AML-193 (cell line): Measurements from ENCODE around the gene CCDC88A.
A peak's percentile ranks its signal among the peaks of the same experiment; 100 is the strongest.
"Not testable (repeated sequence)": the region's sequence is repeated elsewhere in the genome, so short reads cannot be mapped to it uniquely, and the experiment has no call there.

Experiments
- DNase-seq, 2 experiments: peaks; one replicate each; lab custom pipeline; 2025; lab: John Stamatoyannopoulos, UW

CCDC88A gene

GRCh38 chr2:55419679-55420438, at the start of gene CCDC88A:
TSS of gene CCDC88A (minus strand) at chr2:55419856. CDS start at chr2:55419079, 777 bp downstream.
- DNase-seq = peak; percentile 81 to 89

- no peak for DNase-seq
Observed at GRCh38 chr2:55461679-55462078, 42.0 kb upstream of the CCDC88A start.

- no peak for DNase-seq
Observed at GRCh38 chr2:55460562-55460961, 40.9 kb upstream of the CCDC88A start.

GRCh38 chr2:55459714-55460274, 40.1 kb upstream of the CCDC88A start:
- no peak for DNase-seq

GRCh38 chr2:55459279-55459678, 39.6 kb upstream of the CCDC88A start:
- DNase-seq = no peak

- no peak for DNase-seq
Observed at GRCh38 chr2:55454121-55454520, 34.5 kb upstream of the CCDC88A start.

- no peak for DNase-seq
Observed at GRCh38 chr2:55452879-55453278, 33.2 kb upstream of the CCDC88A start.

GRCh38 chr2:55451699-55452098, 32.0 kb upstream of the CCDC88A start:
- no peak for DNase-seq

GRCh38 chr2:55450014-55450413, 30.4 kb upstream of the CCDC88A start:
- DNase-seq = not testable (repeated sequence)

GRCh38 chr2:55442045-55442760, 22.5 kb upstream of the CCDC88A start:
- not testable (repeated sequence) for DNase-seq

- no peak for DNase-seq
Observed at GRCh38 chr2:55441280-55441892, 21.7 kb upstream of the CCDC88A start.

- DNase-seq = no peak
Observed at GRCh38 chr2:55439101-55439397, 19.4 kb upstream of the CCDC88A start.

GRCh38 chr2:55438391-55439100, 18.9 kb upstream of the CCDC88A start:
- DNase-seq = no peak

GRCh38 chr2:55437515-55438390, 18.1 kb upstream of the CCDC88A start:
- DNase-seq = no peak

GRCh38 chr2:55431982-55432627, 12.4 kb upstream of the CCDC88A start:
- DNase-seq = peak; percentile 25 to 35

- DNase-seq = no peak
Observed at GRCh38 chr2:55430211-55430975, 10.7 kb upstream of the CCDC88A start.

- DNase-seq = no peak
Observed at GRCh38 chr2:55428258-55428657, 8.6 kb upstream of the CCDC88A start.

GRCh38 chr2:55425431-55425831, 5.8 kb upstream of the CCDC88A start:
- peak; percentile 93 to 94 for DNase-seq

- DNase-seq = no peak
Observed at GRCh38 chr2:55422876-55423665, 3.4 kb upstream of the CCDC88A start.
